GM10266 (cell line): ENCODE results near the gene OR5K2.

Source experiments
- DNase-seq: peaks from one replicate; pipeline ENCODE4 v3.0.0; 2012; ENCODE audit errors: extremely low spot score
- TF ChIP-seq, protein P1 (sequence below): IDR thresholded peaks from 2 replicates; pipeline ENCODE4 v1.5.1; 2012; ENCODE audit warnings: mild to moderate bottlenecking, low read depth; ENCODE audit not compliant: control insufficient read depth, insufficient read depth; ENCODE audit errors: missing control alignments

OR5K2 gene

DNA sequence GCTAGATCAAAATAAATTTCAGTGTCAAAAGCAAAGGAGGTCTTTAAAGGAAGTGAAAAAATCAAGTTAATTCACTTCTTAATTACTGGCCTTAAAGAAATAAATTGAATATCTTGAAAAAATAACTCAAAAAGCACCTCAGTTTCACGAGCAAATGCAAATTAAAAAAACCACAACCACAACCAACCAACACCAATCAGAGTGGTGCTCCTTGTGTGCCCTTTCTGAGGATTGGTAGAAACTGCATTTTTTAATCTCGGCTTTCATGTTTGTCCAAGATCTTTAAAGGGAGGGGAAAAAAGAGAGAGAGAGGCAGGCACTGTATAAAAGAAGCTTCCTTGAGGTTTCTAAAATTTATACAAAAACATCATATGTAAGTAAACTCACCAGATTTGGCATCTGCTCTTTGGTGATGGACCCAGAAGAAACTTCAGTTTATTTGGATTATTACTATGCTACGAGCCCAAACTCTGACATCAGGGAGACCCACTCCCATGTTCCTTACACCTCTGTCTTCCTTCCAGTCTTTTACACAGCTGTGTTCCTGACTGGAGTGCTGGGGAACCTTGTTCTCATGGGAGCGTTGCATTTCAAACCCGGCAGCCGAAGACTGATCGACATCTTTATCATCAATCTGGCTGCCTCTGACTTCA is 34.3 kb downstream of the OR5K2 start, which contains the start of gene GPR15:
GPR15 (plus strand) TSS at position 357 of the 653 bp plus-strand sequence; CDS start at position 413, 56 bp downstream.
- DNase-seq: peak; percentile 42
- TF ChIP-seq, protein P1, sequence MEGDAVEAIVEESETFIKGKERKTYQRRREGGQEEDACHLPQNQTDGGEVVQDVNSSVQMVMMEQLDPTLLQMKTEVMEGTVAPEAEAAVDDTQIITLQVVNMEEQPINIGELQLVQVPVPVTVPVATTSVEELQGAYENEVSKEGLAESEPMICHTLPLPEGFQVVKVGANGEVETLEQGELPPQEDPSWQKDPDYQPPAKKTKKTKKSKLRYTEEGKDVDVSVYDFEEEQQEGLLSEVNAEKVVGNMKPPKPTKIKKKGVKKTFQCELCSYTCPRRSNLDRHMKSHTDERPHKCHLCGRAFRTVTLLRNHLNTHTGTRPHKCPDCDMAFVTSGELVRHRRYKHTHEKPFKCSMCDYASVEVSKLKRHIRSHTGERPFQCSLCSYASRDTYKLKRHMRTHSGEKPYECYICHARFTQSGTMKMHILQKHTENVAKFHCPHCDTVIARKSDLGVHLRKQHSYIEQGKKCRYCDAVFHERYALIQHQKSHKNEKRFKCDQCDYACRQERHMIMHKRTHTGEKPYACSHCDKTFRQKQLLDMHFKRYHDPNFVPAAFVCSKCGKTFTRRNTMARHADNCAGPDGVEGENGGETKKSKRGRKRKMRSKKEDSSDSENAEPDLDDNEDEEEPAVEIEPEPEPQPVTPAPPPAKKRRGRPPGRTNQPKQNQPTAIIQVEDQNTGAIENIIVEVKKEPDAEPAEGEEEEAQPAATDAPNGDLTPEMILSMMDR: no peak

DNA sequence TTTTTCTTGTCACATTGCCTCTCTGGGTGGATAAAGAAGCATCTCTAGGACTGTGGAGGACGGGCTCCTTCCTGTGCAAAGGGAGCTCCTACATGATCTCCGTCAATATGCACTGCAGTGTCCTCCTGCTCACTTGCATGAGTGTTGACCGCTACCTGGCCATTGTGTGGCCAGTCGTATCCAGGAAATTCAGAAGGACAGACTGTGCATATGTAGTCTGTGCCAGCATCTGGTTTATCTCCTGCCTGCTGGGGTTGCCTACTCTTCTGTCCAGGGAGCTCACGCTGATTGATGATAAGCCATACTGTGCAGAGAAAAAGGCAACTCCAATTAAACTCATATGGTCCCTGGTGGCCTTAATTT is 34.8 kb downstream of the OR5K2 start:
- TF ChIP-seq, protein P1: no peak
- DNase-seq: no peak

DNA sequence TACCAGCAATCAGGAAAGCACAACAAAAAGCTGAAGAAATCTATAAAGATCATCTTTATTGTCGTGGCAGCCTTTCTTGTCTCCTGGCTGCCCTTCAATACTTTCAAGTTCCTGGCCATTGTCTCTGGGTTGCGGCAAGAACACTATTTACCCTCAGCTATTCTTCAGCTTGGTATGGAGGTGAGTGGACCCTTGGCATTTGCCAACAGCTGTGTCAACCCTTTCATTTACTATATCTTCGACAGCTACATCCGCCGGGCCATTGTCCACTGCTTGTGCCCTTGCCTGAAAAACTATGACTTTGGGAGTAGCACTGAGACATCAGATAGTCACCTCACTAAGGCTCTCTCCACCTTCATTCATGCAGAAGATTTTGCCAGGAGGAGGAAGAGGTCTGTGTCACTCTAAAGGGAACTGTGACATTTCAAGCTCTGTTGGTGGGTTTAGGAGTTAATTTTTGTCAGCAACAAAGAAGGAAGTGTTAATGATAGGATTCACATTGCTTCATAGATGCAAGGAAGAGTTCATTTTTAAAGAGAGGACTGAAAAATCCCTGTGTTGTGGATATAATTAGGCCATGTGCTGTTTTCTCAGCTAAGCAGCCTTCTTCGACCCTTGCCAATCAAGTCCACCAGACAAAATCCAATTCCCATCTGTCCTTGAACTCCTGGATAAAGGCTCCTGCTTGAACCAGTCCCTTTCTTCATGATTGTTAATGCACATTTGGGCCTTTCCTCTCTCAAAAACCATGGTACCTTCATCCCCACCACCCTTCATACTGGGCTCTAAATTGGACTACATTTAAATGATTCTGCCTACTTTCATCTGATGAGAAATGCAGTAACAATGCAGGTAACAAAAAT is 35.5 kb downstream of the OR5K2 start:
- no peak for DNase-seq
- TF ChIP-seq, protein P1: no peak

DNA sequence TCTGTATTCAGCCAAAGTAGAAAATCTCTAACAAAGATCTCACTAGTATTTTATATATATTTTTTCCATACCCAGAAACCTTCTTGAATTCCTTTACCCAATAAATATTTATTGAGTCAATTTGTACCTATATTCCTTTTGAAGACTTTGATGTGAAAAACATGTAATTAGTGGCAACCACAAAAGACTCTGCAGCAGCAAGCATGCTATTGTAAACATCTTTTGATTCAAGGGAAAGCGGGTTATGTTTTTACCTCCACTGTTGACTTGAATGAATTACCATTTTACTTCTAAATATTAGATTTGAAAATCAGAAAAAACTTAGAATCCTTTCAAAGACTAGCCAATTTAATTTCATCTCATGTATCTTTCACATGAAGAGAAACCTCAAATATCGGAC is 36.7 kb downstream of the OR5K2 start:
- TF ChIP-seq, protein P1: no peak
- DNase-seq: no peak

DNA sequence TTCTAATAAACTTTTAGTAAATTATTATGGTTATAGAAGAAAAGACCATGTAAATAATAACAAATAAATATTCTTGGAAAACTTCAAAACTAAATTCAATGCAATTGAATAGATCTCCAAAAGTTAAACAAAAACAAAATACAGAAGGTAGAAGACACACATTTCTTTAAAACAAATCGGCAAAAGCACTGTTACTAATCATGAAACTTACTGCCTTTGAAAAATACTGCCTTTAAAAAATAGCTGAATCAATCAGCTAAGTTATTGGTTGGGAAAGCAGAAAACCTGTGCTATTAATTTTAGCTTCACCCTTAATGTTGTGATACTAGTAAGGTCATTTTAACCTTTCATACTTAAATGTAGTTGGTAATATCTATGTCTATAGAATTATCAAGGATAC is 37.3 kb downstream of the OR5K2 start:
- DNase-seq: no peak
- TF ChIP-seq, protein P1: no peak

DNA sequence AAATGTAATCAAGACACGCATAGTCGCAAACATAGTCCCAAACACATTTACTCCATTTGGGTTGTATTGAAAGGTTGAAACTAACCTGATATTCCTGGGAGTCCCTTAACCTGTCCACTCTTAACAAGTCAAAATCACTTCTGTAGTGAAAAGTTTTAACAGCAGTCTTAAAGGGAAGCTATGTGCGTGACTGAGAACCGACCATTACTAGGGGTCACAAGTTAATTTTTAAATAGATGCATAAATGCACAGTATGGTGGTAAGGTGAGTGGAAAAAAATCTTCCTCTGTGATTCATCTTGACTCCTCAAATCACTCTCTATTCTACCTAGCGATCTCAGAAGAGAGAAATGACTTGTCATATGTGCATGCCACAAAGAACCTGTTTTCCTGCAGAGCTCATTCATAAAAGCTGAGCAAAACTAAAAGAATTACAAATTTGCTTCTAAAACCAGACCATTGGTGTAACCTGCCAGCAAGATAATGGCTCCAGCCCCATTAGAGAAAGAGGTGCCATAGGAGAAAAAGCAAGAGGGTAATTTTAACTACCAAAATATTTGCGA is 39.1 kb downstream of the OR5K2 start:
- DNase-seq: peak; percentile 41
- TF ChIP-seq, protein P1: no peak
